ENCODE measurements around the gene CTAGE1. TPM values are rescaled to one million over a fixed set of nuclear protein-coding genes. Genes with fewer than 3 reads are reported as not detected.
A peak's percentile ranks its signal among the peaks of the same experiment; 100 is the strongest.

The CTAGE1 gene, protein sequence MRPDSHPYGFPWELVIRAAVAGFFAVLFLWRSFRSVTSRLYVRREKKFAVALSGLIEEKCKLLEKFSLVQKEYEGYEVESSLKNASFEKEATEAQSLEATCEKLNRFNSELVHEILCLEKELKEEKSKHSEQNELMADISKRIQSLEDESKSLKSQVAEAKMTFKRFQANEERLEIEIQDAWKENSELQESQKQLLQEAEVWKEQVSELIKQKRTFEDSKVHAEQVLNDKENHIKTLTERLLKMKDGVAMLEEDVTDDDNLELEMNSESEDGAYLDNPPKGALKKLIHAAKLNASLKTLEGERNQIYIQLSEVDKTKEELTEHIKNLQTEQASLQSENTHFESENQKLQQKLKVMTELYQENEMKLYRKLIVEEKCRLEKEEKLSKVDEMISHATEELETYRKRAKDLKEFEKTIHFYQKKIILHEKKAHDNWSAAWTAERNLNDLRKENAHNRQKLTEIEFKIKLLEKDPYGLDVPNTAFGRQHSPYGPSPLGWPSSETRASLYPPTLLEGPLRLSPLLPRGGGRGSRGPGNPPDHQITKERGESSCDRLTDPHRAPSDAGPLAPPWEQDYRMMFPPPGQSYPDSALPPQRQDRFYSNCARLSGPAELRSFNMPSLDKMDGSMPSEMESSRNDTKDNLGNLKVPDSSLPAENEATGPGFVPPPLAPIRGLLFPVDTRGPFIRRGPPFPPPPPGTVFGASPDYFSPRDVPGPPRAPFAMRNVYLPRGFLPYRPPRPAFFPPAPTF
- 10 to 100 TPM in 1 of 2 donors, 1 to 10 TPM in 1; 4.2 to 19.6 TPM for total RNA-seq
- 5.2 TPM for polyA plus RNA-seq (ENCODE audit: insufficient read depth, low read depth, low replicate concordance)
- long read RNA-seq, donor 1: 0 reads
- long read RNA-seq, donor 2: 0 reads

DNA sequence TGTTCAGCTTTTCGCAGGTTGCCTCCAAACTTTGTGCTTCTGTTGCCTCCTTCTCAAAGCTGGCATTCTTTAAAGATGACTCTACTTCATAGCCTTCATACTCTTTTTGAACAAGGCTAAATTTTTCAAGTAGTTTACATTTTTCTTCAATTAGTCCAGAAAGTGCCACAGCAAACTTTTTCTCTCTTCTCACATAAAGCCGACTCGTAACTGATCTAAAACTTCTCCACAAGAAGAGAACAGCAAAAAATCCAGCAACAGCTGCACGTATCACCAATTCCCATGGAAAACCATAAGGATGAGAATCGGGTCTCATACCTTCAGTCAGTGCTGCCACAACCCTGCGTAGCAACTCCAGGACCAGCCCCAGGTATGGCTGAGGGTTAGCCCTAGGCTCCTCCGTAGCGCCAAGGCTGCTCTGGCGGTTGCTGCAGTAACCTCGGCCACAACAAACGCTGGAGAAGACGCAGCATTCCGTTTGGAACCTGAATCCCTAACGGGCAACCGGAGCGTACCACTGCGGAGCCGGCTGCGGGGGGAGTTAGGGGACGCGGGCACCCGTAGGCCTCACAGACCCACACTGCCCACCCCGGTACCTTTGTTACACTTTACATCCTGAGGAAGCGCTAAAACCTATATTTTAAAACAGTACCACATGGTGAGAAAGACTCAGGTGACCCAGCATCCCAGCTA, at the start of gene CTAGE1:
Gene CTAGE1 (minus strand): TSS at position 420 of the 693 bp plus-strand sequence. CDS start 104 bp downstream, at position 316.
- Histone ChIP-seq H3K4me3 (peak within 1 kb of the TSS in 1 of 2 donors; percentile 33), H3K27me3 (no peaks in the 10 kb centered on the region), H3K36me3 (ENCODE audit: low read depth, missing control alignments) (no peaks in the 10 kb centered on the region), H3K27ac (no peak within 1 kb of the TSS), H3K9me3 (no peaks in the 10 kb centered on the region), H3K4me1 (no peaks in the 10 kb centered on the region)
- TF ChIP-seq POLR2A (IDR thresholded peaks at IDR 0.05) (no peak), CTCF (IDR thresholded peaks at IDR 0.05) (no peak)
- DNase-seq: peak; percentile 50
- intact Hi-C loops (cut with DNase I; ENCODE audit: low total_unique reads): no loop called here
- 61 to 63% methylated on average over 24 of the region's 24 CpGs for WGBS, 2 donors

GRCh38 chr18:22466608-22467395, 49.1 kb upstream of the CTAGE1 start:
- Histone ChIP-seq H3K27me3 (no peaks in the 10 kb centered on the region), H3K4me1 (peaks cover 4% of the 10 kb centered on the region), H3K36me3 (ENCODE audit: low read depth, missing control alignments) (no peaks in the 10 kb centered on the region), H3K27ac (no peak overlapping the region), H3K4me3 (no peak overlapping the region), H3K9me3 (no peaks in the 10 kb centered on the region)
- TF ChIP-seq POLR2A (IDR thresholded peaks at IDR 0.05) (no peak), CTCF (IDR thresholded peaks at IDR 0.05) (no peak)
- no peak for DNase-seq
- intact Hi-C loops (cut with DNase I; ENCODE audit: low total_unique reads): no loop called here
- WGBS, 2 donors: 41 to 51% methylated on average over 3 of the region's 3 CpGs

DNA sequence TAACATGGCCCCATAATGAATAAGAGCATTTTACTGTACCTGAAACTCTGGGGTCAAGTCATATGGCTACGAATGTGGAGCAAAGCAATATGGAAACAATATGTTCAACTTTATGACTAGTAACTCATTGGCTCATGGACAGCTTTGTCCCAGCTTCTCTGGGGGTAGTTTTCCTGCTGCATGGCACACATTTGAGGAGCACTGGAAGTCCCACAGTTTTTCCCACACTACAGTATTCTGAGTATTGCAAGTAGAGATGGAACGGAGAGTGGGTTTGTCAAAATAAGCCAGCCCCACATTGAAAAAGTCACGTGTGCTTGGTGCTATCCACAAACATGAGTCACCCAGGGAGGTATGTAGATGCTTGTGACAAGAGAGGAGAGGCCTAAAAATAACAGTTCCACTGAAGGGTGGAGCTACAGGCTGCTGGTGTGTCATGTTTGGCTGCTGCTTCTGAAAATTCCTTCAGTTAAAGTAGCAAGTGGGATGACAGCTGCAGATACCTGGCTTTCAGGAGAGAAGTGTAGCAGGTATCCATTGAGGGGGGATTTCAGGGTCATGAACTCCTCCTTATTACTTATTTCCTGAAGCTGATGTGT, 48.2 kb upstream of the CTAGE1 start:
- no peaks in the 10 kb centered on the region for H3K9me3 ChIP-seq
- no peaks in the 10 kb centered on the region for H3K36me3 ChIP-seq (ENCODE audit: low read depth, missing control alignments)
- intact Hi-C loops (cut with DNase I; ENCODE audit: low total_unique reads): no loop called here
- no peaks in the 10 kb centered on the region for H3K27me3 ChIP-seq
- no peak overlapping the region for H3K27ac ChIP-seq
- no peaks in the 10 kb centered on the region for H3K4me1 ChIP-seq
- DNase-seq: no peak
- no peak overlapping the region for H3K4me3 ChIP-seq
- WGBS, 2 donors: 73 to 80% methylated on average over 3 of the region's 3 CpGs
- no peak for TF ChIP-seq CTCF (IDR thresholded peaks at IDR 0.05)
- TF ChIP-seq POLR2A (IDR thresholded peaks at IDR 0.05): no peak

DNA sequence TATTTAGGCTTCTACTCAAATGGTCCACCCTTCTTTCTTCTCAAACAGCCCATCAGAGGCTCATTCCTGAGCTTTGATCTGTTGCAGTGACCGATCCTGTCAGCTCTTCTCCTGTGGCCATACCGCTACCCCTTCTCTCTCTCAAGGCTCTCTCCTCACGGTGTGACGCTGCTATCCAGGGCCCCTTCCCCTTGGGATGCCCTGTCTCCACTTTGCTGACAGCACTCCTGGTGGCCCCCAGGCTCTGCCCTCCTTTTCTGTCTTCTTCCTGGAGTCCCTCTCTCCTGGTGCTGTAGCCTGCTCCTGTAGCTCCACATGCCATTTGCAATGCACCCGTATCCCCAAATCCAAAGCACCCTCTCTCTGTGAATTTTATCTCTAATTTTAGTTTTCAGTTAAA, 45.4 kb upstream of the CTAGE1 start:
- Histone ChIP-seq H3K9me3 (no peaks in the 10 kb centered on the region), H3K27ac (no peak overlapping the region), H3K4me1 (no peaks in the 10 kb centered on the region), H3K36me3 (ENCODE audit: low read depth, missing control alignments) (no peaks in the 10 kb centered on the region), H3K4me3 (no peak overlapping the region), H3K27me3 (no peaks in the 10 kb centered on the region)
- intact Hi-C loops (cut with DNase I; ENCODE audit: low total_unique reads): no loop called here
- no peak for TF ChIP-seq CTCF (IDR thresholded peaks at IDR 0.05)
- DNase-seq: no peak
- WGBS, 2 donors: 80 to 94% methylated on average over 5 of the region's 5 CpGs
